ENCODE measurements around the gene TEX30.

Gene TEX30

GRCh38 chr13:102777736-102778135, 4.2 kb upstream of the TEX30 start:
- DNase-seq, result no peak

- no peak for DNase-seq
Observed at GRCh38 chr13:102776271-102776670, 2.7 kb upstream of the TEX30 start.

GRCh38 chr13:102774591-102775520, 1.3 kb upstream of the TEX30 start:
- no peak for DNase-seq

DNA sequence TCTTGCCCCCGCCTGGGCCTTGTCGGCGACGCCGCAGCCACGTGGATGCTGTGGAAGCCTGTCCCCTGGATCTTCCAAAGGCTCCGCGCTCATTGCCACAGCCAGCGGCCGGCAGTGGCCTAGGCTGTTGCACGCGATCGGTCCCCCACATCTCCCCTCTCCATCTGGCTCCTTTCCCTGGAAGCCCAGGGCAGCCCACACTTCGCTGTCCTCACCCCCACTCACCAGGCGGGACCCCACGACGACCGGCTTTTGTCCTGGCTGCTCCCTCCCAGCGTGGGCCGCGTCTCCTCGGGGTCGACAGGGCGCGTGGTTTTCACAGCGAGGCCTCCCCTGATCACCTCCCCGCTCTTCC, 605 bp upstream of the TEX30 start:
- DNase-seq, result no peak

DNA sequence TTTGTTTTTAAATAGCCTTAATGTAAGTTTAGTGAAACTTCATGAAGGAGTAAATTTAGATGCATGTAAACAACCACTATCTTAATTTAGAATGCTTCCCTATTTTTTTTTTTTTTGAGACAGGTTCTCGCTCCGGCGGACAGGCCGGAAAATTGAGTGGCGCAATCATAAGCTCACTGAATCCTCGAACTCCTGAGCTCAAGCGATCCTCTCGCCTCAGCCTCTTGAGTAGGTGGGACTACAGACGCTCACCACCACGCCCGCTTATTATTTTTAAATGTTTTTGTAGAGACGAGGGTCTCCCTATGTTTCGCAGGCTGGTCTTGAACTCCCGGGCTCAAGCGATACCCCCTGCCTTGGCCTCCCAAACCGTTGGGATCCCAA, 1.6 kb downstream of the TEX30 start:
- DNase-seq, result no peak

GRCh38 chr13:102771298-102772041, 2.1 kb downstream of the TEX30 start:
- DNase-seq, result peak; percentile 15

DNA sequence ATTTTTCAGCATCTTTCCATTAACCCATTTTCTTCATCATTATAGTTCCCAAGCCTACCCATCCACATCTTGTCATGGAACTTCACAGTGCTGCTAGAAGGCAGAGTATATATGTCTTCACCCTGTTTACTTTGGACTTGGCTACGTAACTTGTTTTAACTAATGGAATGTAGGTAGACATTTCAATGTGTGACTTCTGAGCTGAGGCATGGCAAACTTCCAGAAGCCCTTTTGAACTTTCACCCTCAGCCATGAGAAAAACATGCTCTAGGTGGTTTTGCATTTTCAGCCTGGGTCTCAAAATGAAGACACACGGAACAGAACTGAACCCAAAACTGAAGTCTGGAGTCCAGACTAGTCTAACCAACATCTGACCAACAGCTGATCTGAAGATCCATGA, 3.2 kb downstream of the TEX30 start:
- DNase-seq, result no peak

DNA sequence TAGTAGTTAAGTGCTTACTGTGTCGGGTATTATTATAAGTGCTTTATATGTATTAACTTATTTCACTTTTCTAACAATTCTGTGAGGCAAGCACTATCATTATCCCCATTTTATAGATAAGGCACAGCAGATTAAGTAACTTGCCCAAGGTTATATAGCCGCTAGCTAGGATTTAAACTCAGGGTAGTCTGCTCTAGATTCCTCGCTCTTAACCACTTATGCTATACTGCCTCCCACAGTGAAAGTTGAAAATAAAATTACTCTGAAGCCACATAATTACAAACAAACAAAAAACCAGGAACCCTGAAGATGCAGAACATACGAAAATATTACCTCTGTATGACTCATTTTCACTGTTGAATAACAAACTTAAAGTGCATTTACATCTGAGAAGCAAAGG, 3.9 kb downstream of the TEX30 start:
- DNase-seq, result no peak

DNA sequence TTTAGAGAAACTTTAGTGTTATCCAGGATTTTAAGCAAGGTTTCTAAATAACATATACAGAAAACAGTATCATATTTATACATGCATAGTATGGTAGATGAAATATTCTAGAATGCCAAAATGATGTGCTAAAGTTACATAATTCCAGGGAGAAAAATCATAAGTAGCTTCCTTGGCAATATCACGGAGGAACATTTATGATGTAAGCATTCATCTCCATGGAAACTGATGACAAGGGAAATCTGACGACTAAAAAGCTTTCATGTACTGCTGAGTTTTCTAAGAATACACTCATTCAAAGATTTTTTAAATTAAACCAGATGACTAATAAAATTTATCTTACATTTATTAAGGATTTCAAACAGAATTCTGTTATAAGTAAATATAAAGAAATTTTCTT, 4.7 kb downstream of the TEX30 start:
- DNase-seq, result no peak

- no peak for DNase-seq
Observed at GRCh38 chr13:102763741-102764140, 9.8 kb downstream of the TEX30 start.

DNA sequence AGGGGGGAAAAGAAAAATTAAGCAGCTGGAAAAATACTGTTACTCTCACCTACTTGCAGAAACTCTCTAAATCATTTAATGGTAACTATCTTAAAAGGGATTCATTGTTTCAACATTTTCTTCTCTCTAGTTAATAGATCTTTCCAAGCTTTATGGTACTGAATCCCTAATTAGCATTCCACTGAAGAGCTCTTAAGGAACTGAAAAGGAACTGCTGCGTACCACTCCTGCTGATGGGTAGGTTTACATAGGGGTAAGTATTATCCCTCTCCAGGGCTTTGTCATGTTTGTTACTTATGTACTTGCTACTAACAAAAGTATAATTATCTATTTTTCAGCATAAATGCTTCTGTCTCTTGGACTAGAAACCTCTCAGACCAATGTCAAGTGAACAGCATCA, 12.5 kb downstream of the TEX30 start:
- no peak for DNase-seq

DNA sequence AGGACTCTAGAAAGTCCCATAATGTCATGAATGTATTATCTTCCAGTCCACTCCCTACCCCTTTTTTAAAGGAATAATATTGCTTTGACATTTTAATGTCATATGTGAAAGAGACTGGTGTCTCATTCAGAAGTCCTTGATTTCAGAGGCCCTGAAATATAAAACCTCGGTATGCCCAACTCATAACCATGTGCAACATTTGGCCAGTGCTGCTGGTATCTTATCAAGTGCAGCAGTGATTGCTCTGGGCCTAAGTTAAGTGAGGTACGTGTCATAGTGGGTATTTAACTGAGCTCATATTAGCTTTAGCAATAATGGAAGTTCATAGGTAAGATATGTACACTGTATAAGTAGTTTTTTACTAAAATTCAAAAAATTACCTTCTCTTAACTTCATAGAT, 14.7 kb downstream of the TEX30 start:
- DNase-seq, result no peak

DNA sequence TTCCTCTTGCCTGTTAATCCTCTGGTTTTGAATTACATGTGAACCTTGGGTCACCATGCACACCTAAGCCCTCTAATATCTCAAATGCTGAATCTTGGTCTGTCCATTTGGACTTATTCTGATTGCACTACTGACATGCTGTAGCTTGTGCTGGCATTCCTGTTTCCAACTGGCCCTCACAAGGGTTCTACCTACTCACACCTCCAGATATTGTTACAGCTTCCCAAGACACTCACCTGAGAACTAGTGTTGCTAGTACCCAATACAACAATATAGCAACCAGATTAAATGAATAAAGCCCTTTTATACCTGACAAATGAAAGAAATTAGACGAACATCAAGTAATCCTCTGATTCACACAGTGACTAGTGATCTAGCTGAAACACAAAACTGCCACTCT, 16.6 kb downstream of the TEX30 start:
- DNase-seq, result no peak

DNA sequence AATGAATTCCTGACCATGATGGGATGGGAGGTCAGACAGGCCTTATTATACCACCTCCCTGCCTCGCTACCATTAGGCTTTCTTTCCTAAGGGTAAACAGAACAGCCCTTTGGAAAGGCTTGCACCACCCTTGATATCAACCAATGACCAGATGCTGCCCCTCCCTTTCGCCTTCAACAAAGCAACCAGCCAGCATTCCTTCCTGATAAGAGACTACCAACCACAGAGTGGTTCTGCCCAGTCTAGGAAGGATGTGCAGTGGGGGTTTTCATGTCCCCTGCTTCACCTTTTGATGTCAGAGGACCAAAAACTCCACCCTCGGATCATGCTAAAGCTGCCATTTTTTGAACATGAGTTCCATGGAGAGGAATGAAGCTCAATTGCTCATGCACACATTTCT, 21.7 kb downstream of the TEX30 start:
- no peak for DNase-seq

- DNase-seq, result no peak
Observed at GRCh38 chr13:102742506-102742905, 31.1 kb downstream of the TEX30 start.

- no peak for DNase-seq
Observed at GRCh38 chr13:102742101-102742500, 31.5 kb downstream of the TEX30 start.

GRCh38 chr13:102729560-102730270, 43.9 kb downstream of the TEX30 start:
- DNase-seq, result no peak

DNA sequence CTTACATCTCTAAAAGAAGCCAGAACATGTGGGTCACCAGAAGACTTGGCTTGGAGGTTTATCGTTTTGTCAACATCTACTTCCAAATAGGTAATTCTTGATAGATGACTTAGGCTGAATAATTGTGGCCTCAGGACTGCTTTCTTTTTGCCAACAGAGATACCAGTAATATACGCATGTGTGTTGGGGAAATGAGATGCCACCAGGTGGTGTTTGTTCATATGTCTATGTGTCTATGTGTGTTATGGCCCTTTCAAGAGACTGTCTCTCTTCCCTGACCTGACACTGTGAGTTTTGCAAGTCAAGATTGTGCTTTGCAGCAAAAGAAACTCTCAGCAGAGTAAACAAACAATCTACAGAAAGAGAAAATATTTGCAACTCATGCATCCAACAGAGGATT, 47.2 kb downstream of the TEX30 start:
- peak in 1 of 2 experiments; percentile 25 for DNase-seq

DNA sequence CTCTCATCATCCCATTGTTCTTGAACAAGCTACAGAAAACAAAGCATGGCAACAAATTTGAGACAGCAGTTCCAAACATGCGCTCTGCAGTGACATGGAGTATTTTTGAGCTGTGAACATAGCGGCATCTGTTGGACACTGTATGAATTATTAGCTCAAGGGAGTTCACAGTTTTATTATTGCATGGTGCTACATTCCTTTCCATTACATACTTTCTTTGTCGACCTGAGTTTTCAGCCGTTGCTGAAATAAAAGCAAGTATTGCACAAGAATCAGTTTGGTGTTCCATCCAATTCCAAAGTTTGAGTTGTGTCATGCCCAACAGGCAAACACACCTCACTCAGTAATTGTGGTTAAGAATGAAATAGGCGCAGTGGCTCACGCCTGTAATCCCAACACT, 48.7 kb downstream of the TEX30 start:
- DNase-seq, result peak; percentile 81 to 82

GRCh38 chr13:102721800-102722231, 51.8 kb downstream of the TEX30 start:
- no peak for DNase-seq

DNA sequence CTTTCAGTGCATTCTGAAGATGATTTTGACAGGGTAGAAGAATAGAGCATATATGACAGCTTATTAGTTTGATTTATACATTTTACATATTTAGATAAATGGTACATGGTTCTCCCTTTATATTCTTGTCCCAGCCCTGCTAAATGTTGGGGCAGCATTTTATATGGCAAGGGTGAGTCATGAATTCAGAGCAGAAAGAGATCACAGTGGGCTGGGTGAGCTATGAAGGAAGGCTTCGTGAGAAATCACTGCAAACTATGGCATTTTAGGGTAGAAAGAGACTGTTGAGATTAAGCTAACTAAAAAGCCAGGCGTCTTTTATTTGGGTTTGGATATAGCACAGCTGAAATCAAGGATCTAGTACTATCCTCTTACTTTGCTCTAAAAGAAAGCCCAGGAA, 54.8 kb downstream of the TEX30 start:
- DNase-seq, result no peak
